NCI-H2196 (cell line): ENCODE measurements around the gene LDHA.

Experiments used
- DNase-seq: peaks from one replicate; lab custom pipeline; 2025; ENCODE audit not compliant: unreplicated experiment; lab: John Stamatoyannopoulos, UW

LDHA gene

GRCh38 chr11:18394275-18394927 lies at the start of gene LDHA:
TSS of gene LDHA (plus strand) at chr11:18394563. CDS start at chr11:18396843, 2,280 bp downstream.
- peak; percentile 97 for DNase-seq

- DNase-seq, result no peak
These were observed 46.8 kb upstream of the LDHA start for GRCh38 chr11:18347471-18348125.

GRCh38 chr11:18352581-18352980 lies 41.8 kb upstream of the LDHA start:
- no peak for DNase-seq

- DNase-seq, result no peak
These were observed 35.7 kb upstream of the LDHA start for GRCh38 chr11:18358646-18359045.

GRCh38 chr11:18361154-18361553 lies 33.2 kb upstream of the LDHA start:
- no peak for DNase-seq

- no peak for DNase-seq
These were observed 29.8 kb upstream of the LDHA start for GRCh38 chr11:18364495-18365073.

- DNase-seq, result no peak
These were observed 28.6 kb upstream of the LDHA start for GRCh38 chr11:18365741-18366140.

GRCh38 chr11:18366286-18366685 lies 28.1 kb upstream of the LDHA start:
- no peak for DNase-seq

GRCh38 chr11:18367431-18367830 lies 26.9 kb upstream of the LDHA start:
- no peak for DNase-seq

GRCh38 chr11:18368221-18368620 lies 26.1 kb upstream of the LDHA start:
- DNase-seq, result no peak

GRCh38 chr11:18369398-18369797 lies 25.0 kb upstream of the LDHA start:
- no peak for DNase-seq

GRCh38 chr11:18371279-18371678 lies 23.1 kb upstream of the LDHA start:
- DNase-seq, result no peak

GRCh38 chr11:18372201-18372600 lies 22.2 kb upstream of the LDHA start:
- DNase-seq, result no peak

- DNase-seq, result no peak
These were observed 19.4 kb upstream of the LDHA start for GRCh38 chr11:18374956-18375355.

- no peak for DNase-seq
These were observed 18.4 kb upstream of the LDHA start for GRCh38 chr11:18375941-18376340.

- no peak for DNase-seq
These were observed 15.2 kb upstream of the LDHA start for GRCh38 chr11:18379201-18379600.

- peak; percentile 58 for DNase-seq
These were observed 10.8 kb upstream of the LDHA start for GRCh38 chr11:18383388-18384156.

GRCh38 chr11:18384157-18384641 lies 10.2 kb upstream of the LDHA start:
- DNase-seq, result peak; percentile 55

- no peak for DNase-seq
These were observed 4.3 kb upstream of the LDHA start for GRCh38 chr11:18390088-18390487.

GRCh38 chr11:18392434-18393321 lies 1.7 kb upstream of the LDHA start:
- DNase-seq, result no peak
